HepG2 (cell line): ENCODE results near the gene UBXN2A. TPM values are rescaled to one million over a fixed set of nuclear protein-coding genes. Genes with fewer than 3 reads are reported as not detected.

Source experiments
- ASH2L ChIP-seq: fragments of 300-600, 200-600 bp; sonication (generic); IDR thresholded peaks from 2 replicates; pipeline ENCODE4 v1.7.0; 2017; ENCODE audit warnings: low read depth, mild to moderate bottlenecking, moderate library complexity, mixed read lengths, low read length; ENCODE audit not compliant: insufficient read length
- GPBP1L1 ChIP-seq: sonication (generic); formaldehyde crosslinking; IDR thresholded peaks from 2 replicates; pipeline ENCODE4 v1.5.0; 2020; ENCODE audit warnings: mild to moderate bottlenecking, missing genetic modification reagents
- IRF2 ChIP-seq: IDR thresholded peaks from 2 replicates; pipeline ENCODE4 v1.6.1; 2018; ENCODE audit warnings: missing genetic modification reagents, missing compliant biosample characterization
- KAT8 ChIP-seq: IDR thresholded peaks from 2 replicates; pipeline ENCODE4 v1.6.1; 2016; ENCODE audit warnings: missing genetic modification reagents, missing compliant biosample characterization
- KDM1A ChIP-seq: IDR thresholded peaks from 2 replicates; pipeline ENCODE4 v1.6.1; 2016; ENCODE audit warnings: missing compliant biosample characterization
- LCORL ChIP-seq, 2 experiments: fragments of 450-650 bp in 1 of 2; sonication (generic) in 1 of 2; formaldehyde crosslinking in 1 of 2; IDR thresholded peaks; 2 replicates each; pipeline versions ENCODE4 v1.5.0 to v1.6.1; 2017 to 2020; ENCODE audit warnings: antibody characterized with exemption in 1 of 2, missing genetic modification reagents in 1 of 2
- MAFF ChIP-seq: IDR thresholded peaks from 2 replicates; pipeline ENCODE4 v1.6.1; 2011; ENCODE audit warnings: low read depth, low read length, improper control_type of control experiment
- NRL ChIP-seq: sonication (generic); formaldehyde crosslinking; IDR thresholded peaks from 2 replicates; pipeline ENCODE4 v1.5.0; 2020; ENCODE audit warnings: missing genetic modification reagents, mild to moderate bottlenecking, moderate library complexity, borderline replicate concordance
- RFXANK ChIP-seq: IDR thresholded peaks from 2 replicates; pipeline ENCODE4 v1.6.1; 2016
- THYN1 ChIP-seq: sonication (generic); formaldehyde crosslinking; IDR thresholded peaks from 2 replicates; pipeline ENCODE4 v1.8.1; 2023; ENCODE audit warnings: low read depth, mild to moderate bottlenecking, moderate library complexity, missing genetic modification reagents, borderline replicate concordance
- TMF1 ChIP-seq: sonication (generic); formaldehyde crosslinking; IDR thresholded peaks from 2 replicates; pipeline ENCODE4 v1.8.1; 2022; ENCODE audit warnings: low read depth, missing genetic modification reagents
- ZBTB34 ChIP-seq: sonication (generic); formaldehyde crosslinking; IDR thresholded peaks from 2 replicates; pipeline ENCODE4 v1.8.0; 2022; ENCODE audit warnings: mild to moderate bottlenecking, missing genetic modification reagents
- ZFP36L2 ChIP-seq: sonication (generic); formaldehyde crosslinking; IDR thresholded peaks from 2 replicates; pipeline ENCODE4 v1.4.0; 2020; ENCODE audit warnings: missing genetic modification reagents
- ZMAT5 ChIP-seq: sonication (generic); formaldehyde crosslinking; IDR thresholded peaks from 2 replicates; pipeline ENCODE4 v1.5.0; 2020; ENCODE audit warnings: mild to moderate bottlenecking, low read depth, missing genetic modification reagents, borderline replicate concordance
- ZNF207 ChIP-seq: fragments of 450-650 bp; IDR thresholded peaks from 2 replicates; pipeline ENCODE4 v1.6.1; 2016; ENCODE audit warnings: antibody characterized with exemption, borderline replicate concordance
- ZNF235 ChIP-seq: sonication (generic); formaldehyde crosslinking; IDR thresholded peaks from 2 replicates; pipeline ENCODE4 v1.8.1; 2023; ENCODE audit warnings: mild to moderate bottlenecking, missing genetic modification reagents, borderline replicate concordance
- ZNF780A ChIP-seq: sonication (generic); formaldehyde crosslinking; IDR thresholded peaks from 2 replicates; pipeline ENCODE4 v1.8.0; 2022; ENCODE audit warnings: mild to moderate bottlenecking, missing genetic modification reagents, moderate library complexity
- polyA plus RNA-seq, 8 experiments: library from polyadenylated mRNA; depleted of rRNA in 3 of 8; stranded (reverse) in 7 of 8; unstranded in 1 of 8; fragments of >200 nt; fragmentation: Illumina TruSeq in 4 of 8; extraction: Trizol in 4 of 8; gene quantifications; 2 replicates each; pipeline versions ENCODE4 v1.2.1 to v1.2.3, GENCODE V29; 2011 to 2016; ENCODE audit warnings: low read depth in 4 of 8, missing spikeins in 1 of 8, mixed read lengths in 1 of 8; ENCODE audit not compliant: insufficient read depth in 1 of 8
- total RNA-seq, 5 experiments: library from RNA; depleted of rRNA; stranded (reverse); fragments of >200 nt; fragmentation: Illumina TruSeq; extraction: Trizol; gene quantifications; 2 replicates each; pipeline ENCODE4 v1.2.3, GENCODE V29; 2016; ENCODE audit warnings: low read depth in 1 of 5
- TF ChIP-seq, protein P1 (sequence below): IDR thresholded peaks from 2 replicates; pipeline ENCODE4 v1.6.1; 2016; ENCODE audit warnings: low read depth
- TF ChIP-seq, protein P2 (sequence below): sonication (generic); formaldehyde crosslinking; IDR thresholded peaks from 2 replicates; pipeline ENCODE4 v1.5.1; 2020; ENCODE audit warnings: mild to moderate bottlenecking, missing genetic modification reagents, moderate library complexity
- TF ChIP-seq, protein P3 (sequence below): IDR thresholded peaks from 2 replicates; pipeline ENCODE4 v1.6.1; 2012; ENCODE audit warnings: inconsistent platforms

Gene UBXN2A
- total and polyA plus RNA-seq, 2 of the 13 experiments (the other 11 are each of a cell fraction or from before 2014, with no cell fraction given), result 8.3 to 20.9 TPM

DNA sequence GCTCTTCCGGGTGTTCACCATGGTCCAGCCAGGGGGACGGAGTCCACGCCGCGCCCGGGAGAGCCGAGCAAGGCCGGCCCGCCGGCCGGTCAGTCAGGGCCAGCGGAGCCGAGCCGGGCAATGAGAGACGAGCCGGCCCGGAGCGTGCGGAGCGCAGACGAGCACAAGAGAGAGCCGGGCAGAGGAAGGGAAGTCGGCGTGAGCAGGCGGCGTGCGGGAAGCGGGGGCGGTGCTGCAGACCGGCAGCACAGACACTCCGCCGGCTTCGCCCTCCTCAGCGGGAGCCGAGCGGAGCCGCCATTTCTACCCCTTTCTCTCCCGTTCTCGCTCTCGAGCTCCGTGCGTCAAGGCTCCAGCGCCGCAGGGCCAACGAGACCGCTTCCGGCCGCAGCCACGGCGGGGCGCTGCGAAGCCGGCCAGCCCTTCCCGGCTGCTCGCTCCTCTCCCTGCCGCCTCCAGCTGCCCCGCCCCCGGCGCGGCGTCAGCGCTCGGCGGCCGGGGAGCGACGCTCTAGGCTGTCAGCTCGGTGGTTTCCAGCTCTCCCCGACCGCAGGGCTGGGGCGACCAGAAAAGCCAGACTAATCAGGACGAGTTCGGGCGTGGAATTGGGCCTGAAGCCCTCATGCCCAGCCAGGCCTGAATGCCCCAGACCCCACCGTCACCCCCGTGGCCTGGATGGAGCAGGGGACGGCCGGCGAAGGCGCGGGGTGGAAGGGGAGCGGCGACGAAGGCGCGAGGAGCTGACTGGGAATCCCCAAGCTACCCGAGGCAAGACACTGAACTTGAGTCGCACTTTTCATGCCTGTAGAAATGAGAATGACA, 13.3 kb upstream of the UBXN2A start, which contains the start of gene ATAD2B (continued):
- TF ChIP-seq GPBP1L1 (CRISPR knock-in tag) (no peak), TMF1 (CRISPR knock-in tag) (peak; percentile 95), ZFP36L2 (CRISPR knock-in tag) (no peak; the same call in 1 of the 2 replicates), IRF2 (CRISPR knock-in tag) (peak; percentile 97; the same call in 1 of the 2 replicates), ZNF780A (0 out of 2 replicates have a peak, but pooled peaks have one; percentile 60), MAFF (no peak), NRL (CRISPR knock-in tag) (peak; percentile 22), KAT8 (CRISPR knock-in tag) (peak; percentile 84), ZNF207 (no peak), ZMAT5 (no peak), LCORL (IDR thresholded peaks at IDR 0.05) (no peak), LCORL (CRISPR knock-in tag; IDR thresholded peaks at IDR 0.05) (peak; percentile 86), THYN1 (CRISPR knock-in tag) (peak; percentile 91), RFXANK (0 out of 2 replicates have a peak, but pooled peaks have one; percentile 43), ZNF235 (CRISPR knock-in tag) (peak; percentile 92), ZBTB34 (CRISPR knock-in tag) (peak; percentile 44; the same call in 1 of the 2 replicates), ASH2L (peak; percentile 94), KDM1A (no peak)
- TF ChIP-seq, protein P1, sequence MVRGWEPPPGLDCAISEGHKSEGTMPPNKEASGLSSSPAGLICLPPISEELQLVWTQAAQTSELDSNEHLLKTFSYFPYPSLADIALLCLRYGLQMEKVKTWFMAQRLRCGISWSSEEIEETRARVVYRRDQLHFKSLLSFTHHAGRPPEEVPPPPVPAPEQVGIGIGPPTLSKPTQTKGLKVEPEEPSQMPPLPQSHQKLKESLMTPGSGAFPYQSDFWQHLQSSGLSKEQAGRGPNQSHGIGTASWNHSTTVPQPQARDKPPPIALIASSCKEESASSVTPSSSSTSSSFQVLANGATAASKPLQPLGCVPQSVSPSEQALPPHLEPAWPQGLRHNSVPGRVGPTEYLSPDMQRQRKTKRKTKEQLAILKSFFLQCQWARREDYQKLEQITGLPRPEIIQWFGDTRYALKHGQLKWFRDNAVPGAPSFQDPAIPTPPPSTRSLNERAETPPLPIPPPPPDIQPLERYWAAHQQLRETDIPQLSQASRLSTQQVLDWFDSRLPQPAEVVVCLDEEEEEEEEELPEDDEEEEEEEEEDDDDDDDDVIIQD (CRISPR knock-in tag), result peak; percentile 75
- TF ChIP-seq, protein P2, sequence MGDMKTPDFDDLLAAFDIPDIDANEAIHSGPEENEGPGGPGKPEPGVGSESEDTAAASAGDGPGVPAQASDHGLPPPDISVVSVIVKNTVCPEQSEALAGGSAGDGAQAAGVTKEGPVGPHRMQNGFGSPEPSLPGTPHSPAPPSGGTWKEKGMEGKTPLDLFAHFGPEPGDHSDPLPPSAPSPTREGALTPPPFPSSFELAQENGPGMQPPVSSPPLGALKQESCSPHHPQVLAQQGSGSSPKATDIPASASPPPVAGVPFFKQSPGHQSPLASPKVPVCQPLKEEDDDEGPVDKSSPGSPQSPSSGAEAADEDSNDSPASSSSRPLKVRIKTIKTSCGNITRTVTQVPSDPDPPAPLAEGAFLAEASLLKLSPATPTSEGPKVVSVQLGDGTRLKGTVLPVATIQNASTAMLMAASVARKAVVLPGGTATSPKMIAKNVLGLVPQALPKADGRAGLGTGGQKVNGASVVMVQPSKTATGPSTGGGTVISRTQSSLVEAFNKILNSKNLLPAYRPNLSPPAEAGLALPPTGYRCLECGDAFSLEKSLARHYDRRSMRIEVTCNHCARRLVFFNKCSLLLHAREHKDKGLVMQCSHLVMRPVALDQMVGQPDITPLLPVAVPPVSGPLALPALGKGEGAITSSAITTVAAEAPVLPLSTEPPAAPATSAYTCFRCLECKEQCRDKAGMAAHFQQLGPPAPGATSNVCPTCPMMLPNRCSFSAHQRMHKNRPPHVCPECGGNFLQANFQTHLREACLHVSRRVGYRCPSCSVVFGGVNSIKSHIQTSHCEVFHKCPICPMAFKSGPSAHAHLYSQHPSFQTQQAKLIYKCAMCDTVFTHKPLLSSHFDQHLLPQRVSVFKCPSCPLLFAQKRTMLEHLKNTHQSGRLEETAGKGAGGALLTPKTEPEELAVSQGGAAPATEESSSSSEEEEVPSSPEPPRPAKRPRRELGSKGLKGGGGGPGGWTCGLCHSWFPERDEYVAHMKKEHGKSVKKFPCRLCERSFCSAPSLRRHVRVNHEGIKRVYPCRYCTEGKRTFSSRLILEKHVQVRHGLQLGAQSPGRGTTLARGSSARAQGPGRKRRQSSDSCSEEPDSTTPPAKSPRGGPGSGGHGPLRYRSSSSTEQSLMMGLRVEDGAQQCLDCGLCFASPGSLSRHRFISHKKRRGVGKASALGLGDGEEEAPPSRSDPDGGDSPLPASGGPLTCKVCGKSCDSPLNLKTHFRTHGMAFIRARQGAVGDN, result peak; percentile 94
- TF ChIP-seq, protein P3, sequence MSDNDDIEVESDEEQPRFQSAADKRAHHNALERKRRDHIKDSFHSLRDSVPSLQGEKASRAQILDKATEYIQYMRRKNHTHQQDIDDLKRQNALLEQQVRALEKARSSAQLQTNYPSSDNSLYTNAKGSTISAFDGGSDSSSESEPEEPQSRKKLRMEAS, result peak; percentile 87
